ENCODE data around the gene EPB41L4B. TPM values are rescaled to one million over a fixed set of nuclear protein-coding genes. Genes with fewer than 3 reads are reported as not detected.

The EPB41L4B gene
- total RNA-seq, 2 donors from 2014 or later, result 0.27 to 1.1 TPM

GRCh38 chr9:109354190-109354589 is 33.3 kb upstream of the EPB41L4B start:
- Histone ChIP-seq H3K27me3 (replicated peaks; ENCODE audit: insufficient read depth) (no peaks in the 10 kb centered on the region), H3K36me3 (no peaks in the 10 kb centered on the region), H3K9me3 (no peaks in the 10 kb centered on the region), H3K27ac (no peak overlapping the region), H3K4me3 (no peak overlapping the region), H3K4me1 (ENCODE audit: control insufficient read depth in 1 of 2, low read depth in 2 of 2) (no peaks in the 10 kb centered on the region)
- DNase-seq (ENCODE audit: low spot score) (no peak), ATAC-seq (ENCODE audit: insufficient number of reproducible peaks, low FRiP score, low read depth) (no peak)
- TF ChIP-seq CTCF (IDR thresholded peaks at IDR 0.05), result no peak

- Histone ChIP-seq H3K27me3 (replicated peaks; ENCODE audit: insufficient read depth) (no peaks in the 10 kb centered on the region), H3K36me3 (no peaks in the 10 kb centered on the region), H3K4me1 (ENCODE audit: control insufficient read depth in 1 of 2, low read depth in 2 of 2) (no peaks in the 10 kb centered on the region), H3K9me3 (no peaks in the 10 kb centered on the region), H3K27ac (no peak overlapping the region), H3K4me3 (no peak overlapping the region)
- no peak for ATAC-seq (ENCODE audit: insufficient number of reproducible peaks, low FRiP score, low read depth)
- TF ChIP-seq CTCF (IDR thresholded peaks at IDR 0.05), result no peak
- no peak for DNase-seq (ENCODE audit: low spot score)
Observed at GRCh38 chr9:109351032-109351431, 30.2 kb upstream of the EPB41L4B start.

- Histone ChIP-seq H3K4me1 (ENCODE audit: control insufficient read depth in 1 of 2, low read depth in 2 of 2) (no peaks in the 10 kb centered on the region), H3K27me3 (replicated peaks; ENCODE audit: insufficient read depth) (no peaks in the 10 kb centered on the region), H3K9me3 (no peaks in the 10 kb centered on the region), H3K27ac (no peak overlapping the region), H3K4me3 (no peak overlapping the region), H3K36me3 (no peaks in the 10 kb centered on the region)
- TF ChIP-seq CTCF (IDR thresholded peaks at IDR 0.05), result no peak
- no peak for ATAC-seq (ENCODE audit: insufficient number of reproducible peaks, low FRiP score, low read depth)
- no peak for DNase-seq (ENCODE audit: low spot score)
Observed at GRCh38 chr9:109349421-109349846, 28.6 kb upstream of the EPB41L4B start.

- Histone ChIP-seq H3K27ac (no peak overlapping the region), H3K4me3 (no peak overlapping the region), H3K9me3 (no peaks in the 10 kb centered on the region), H3K36me3 (no peaks in the 10 kb centered on the region), H3K4me1 (ENCODE audit: control insufficient read depth in 1 of 2, low read depth in 2 of 2) (no peaks in the 10 kb centered on the region), H3K27me3 (replicated peaks; ENCODE audit: insufficient read depth) (no peaks in the 10 kb centered on the region)
- ATAC-seq (ENCODE audit: insufficient number of reproducible peaks, low FRiP score, low read depth) (no peak), DNase-seq (ENCODE audit: low spot score) (no peak)
- no peak for TF ChIP-seq CTCF (IDR thresholded peaks at IDR 0.05)
Observed at GRCh38 chr9:109346904-109347303, 26.0 kb upstream of the EPB41L4B start.

GRCh38 chr9:109344866-109345265 is 24.0 kb upstream of the EPB41L4B start:
- Histone ChIP-seq H3K4me1 (ENCODE audit: control insufficient read depth in 1 of 2, low read depth in 2 of 2) (no peaks in the 10 kb centered on the region), H3K36me3 (no peaks in the 10 kb centered on the region), H3K9me3 (no peaks in the 10 kb centered on the region), H3K4me3 (no peak overlapping the region), H3K27me3 (replicated peaks; ENCODE audit: insufficient read depth) (no peaks in the 10 kb centered on the region), H3K27ac (no peak overlapping the region)
- no peak for DNase-seq (ENCODE audit: low spot score)
- no peak for ATAC-seq (ENCODE audit: insufficient number of reproducible peaks, low FRiP score, low read depth)
- no peak for TF ChIP-seq CTCF (IDR thresholded peaks at IDR 0.05)

All from thoracic aorta (tissue), 2 donors.